EH (cell line): Measurements from ENCODE around the gene C1orf159.
"Not testable (repeated sequence)": the region's sequence is repeated elsewhere in the genome, so short reads cannot be mapped to it uniquely, and the experiment has no call there.

Experiments used
- DNase-seq: peaks from one replicate; pipeline ENCODE4 v3.0.0-alpha.2; 2015; ENCODE audit warnings: low read depth

The C1orf159 gene

GRCh38 chr1:1115786-1116700, at the start of gene C1orf159:
TSS of gene C1orf159 (minus strand) at chr1:1116089. CDS start at chr1:1091543, 24,546 bp downstream.
- peak; percentile 98 for DNase-seq

GRCh38 chr1:1165485-1165884, 49.6 kb upstream of the C1orf159 start:
- no peak for DNase-seq

- DNase-seq = no peak
Measured at GRCh38 chr1:1164701-1165451, 49.0 kb upstream of the C1orf159 start.

- DNase-seq = no peak
Measured at GRCh38 chr1:1164361-1164700, 48.4 kb upstream of the C1orf159 start.

GRCh38 chr1:1163538-1164070, 47.7 kb upstream of the C1orf159 start:
- DNase-seq = no peak

- no peak for DNase-seq
Measured at GRCh38 chr1:1162597-1163537, 47.0 kb upstream of the C1orf159 start.

GRCh38 chr1:1161683-1162079, 45.8 kb upstream of the C1orf159 start:
- no peak for DNase-seq

- DNase-seq = no peak
Measured at GRCh38 chr1:1161078-1161682, 45.3 kb upstream of the C1orf159 start.

GRCh38 chr1:1160281-1160930, 44.5 kb upstream of the C1orf159 start:
- no peak for DNase-seq

GRCh38 chr1:1157914-1158710, 42.2 kb upstream of the C1orf159 start:
- DNase-seq = peak; percentile 34

- peak; percentile 93 for DNase-seq
Measured at GRCh38 chr1:1157426-1157913, 41.6 kb upstream of the C1orf159 start.

- DNase-seq = no peak
Measured at GRCh38 chr1:1157033-1157365, 41.1 kb upstream of the C1orf159 start.

- DNase-seq = no peak
Measured at GRCh38 chr1:1156140-1157032, 40.5 kb upstream of the C1orf159 start.

GRCh38 chr1:1155258-1155657, 39.4 kb upstream of the C1orf159 start:
- no peak for DNase-seq

- DNase-seq = no peak
Measured at GRCh38 chr1:1153874-1154273, 38.0 kb upstream of the C1orf159 start.

- not testable (repeated sequence) for DNase-seq
Measured at GRCh38 chr1:1153215-1153614, 37.3 kb upstream of the C1orf159 start.

- not testable (repeated sequence) for DNase-seq
Measured at GRCh38 chr1:1152431-1152830, 36.5 kb upstream of the C1orf159 start.

GRCh38 chr1:1151306-1151705, 35.4 kb upstream of the C1orf159 start:
- no peak for DNase-seq

- no peak for DNase-seq
Measured at GRCh38 chr1:1150100-1150499, 34.2 kb upstream of the C1orf159 start.
